ENCODE results near the gene H2BK1. TPM values are rescaled to one million over a fixed set of nuclear protein-coding genes. Genes with fewer than 3 reads are reported as not detected.

Gene H2BK1
- total and polyA plus RNA-seq, 7 donors: not detected

GRCh38 chr7:151245360-151246101 lies 35.2 kb upstream of the H2BK1 start:
- peak overlapping the region; percentile 93 to 95 (median 94) for H3K27ac ChIP-seq
- H3K4me1 ChIP-seq: peaks cover 0 to 73% (median 67%) of the 10 kb centered on the region in 4 donors
- intact Hi-C loops (cut with DNase I): loop anchor here (5.0 kb wide), 1 partner anchor 202 kb away; no protein-coding TSS in a partner anchor
- whole genome bisulfite sequencing, 2 donors: 3% methylated on average over 60 of the region's 60 CpGs
- H3K27me3 ChIP-seq: peaks cover 0 to 6% (median 2%) of the 10 kb centered on the region in 3 donors
- DNase-seq: no peak
- H3K4me3 ChIP-seq: peak overlapping the region; percentile 26 to 53 (median 48)
- TF ChIP-seq POLR2AphosphoS5 (IDR thresholded peaks at IDR 0.05) (no peak), POLR2A (IDR thresholded peaks at IDR 0.05) (no peak), CTCF (IDR thresholded peaks at IDR 0.05) (peak in 3 of 4 experiments; percentile 7 to 90 (median 35))
- peaks cover 0 to 21% (median 16%) of the 10 kb centered on the region in 4 donors for H3K36me3 ChIP-seq
- H3K9me3 ChIP-seq: no peaks in the 10 kb centered on the region

GRCh38 chr7:151244841-151245346 lies 34.6 kb upstream of the H2BK1 start:
- Histone ChIP-seq H3K36me3 (peaks cover 0 to 26% (median 18%) of the 10 kb centered on the region in 4 donors), H3K9me3 (no peaks in the 10 kb centered on the region), H3K4me3 (peak overlapping the region; percentile 26 to 53 (median 48)), H3K4me1 (peaks cover 0 to 67% (median 61%) of the 10 kb centered on the region in 4 donors), H3K27ac (peak overlapping the region; percentile 93 to 95 (median 94)), H3K27me3 (peaks cover 0 to 6% (median 2%) of the 10 kb centered on the region in 3 donors)
- peak; percentile 61 for DNase-seq
- intact Hi-C loops (cut with DNase I): loop anchor here (1.0 to 5.0 kb wide), 2 partner anchors 58 to 202 kb away; no protein-coding TSS in a partner anchor
- TF ChIP-seq CTCF (IDR thresholded peaks at IDR 0.05) (no peak), POLR2A (IDR thresholded peaks at IDR 0.05) (no peak), POLR2AphosphoS5 (IDR thresholded peaks at IDR 0.05) (no peak), EP300 (IDR thresholded peaks at IDR 0.05) (no peak)
- WGBS, 2 donors: 10 to 13% methylated on average over 15 of the region's 15 CpGs

GRCh38 chr7:151244196-151244840 lies 34.0 kb upstream of the H2BK1 start:
- Histone ChIP-seq H3K4me3 (peak overlapping the region in 1 of 4 donors; percentile 52), H3K27me3 (peaks cover 0 to 6% (median 2%) of the 10 kb centered on the region in 3 donors), H3K36me3 (peaks cover 0 to 32% (median 23%) of the 10 kb centered on the region in 4 donors), H3K4me1 (peaks cover 0 to 61% (median 55%) of the 10 kb centered on the region in 4 donors), H3K27ac (peak overlapping the region in 1 of 4 donors; percentile 94), H3K9me3 (no peaks in the 10 kb centered on the region)
- TF ChIP-seq POLR2AphosphoS5 (IDR thresholded peaks at IDR 0.05) (no peak), CTCF (IDR thresholded peaks at IDR 0.05) (peak; percentile 56 to 91 (median 72))
- WGBS, 2 donors: 17 to 27% methylated on average over 10 of the region's 10 CpGs
- no peak for DNase-seq
- intact Hi-C loops (cut with DNase I): loop anchor here (1.0 kb wide), 1 partner anchor 59 kb away; no protein-coding TSS in a partner anchor

- no peaks in the 10 kb centered on the region for H3K9me3 ChIP-seq
- H3K4me1 ChIP-seq: peaks cover 0 to 54% (median 51%) of the 10 kb centered on the region in 4 donors
- H3K4me3 ChIP-seq: no peak overlapping the region
- WGBS, 2 donors: 19 to 23% methylated on average over 17 of the region's 17 CpGs
- H3K27ac ChIP-seq: no peak overlapping the region
- intact Hi-C loops (cut with DNase I): loop anchor here (1.0 kb wide), 1 partner anchor 60 kb away; no protein-coding TSS in a partner anchor
- no peak for TF ChIP-seq EP300 (IDR thresholded peaks at IDR 0.05)
- no peak for TF ChIP-seq POLR2A (IDR thresholded peaks at IDR 0.05)
- no peak for TF ChIP-seq POLR2AphosphoS5 (IDR thresholded peaks at IDR 0.05)
- TF ChIP-seq CTCF (IDR thresholded peaks at IDR 0.05): no peak
- peaks cover 0 to 6% (median 2%) of the 10 kb centered on the region in 3 donors for H3K27me3 ChIP-seq
- no peak for DNase-seq
- H3K36me3 ChIP-seq: peaks cover 0 to 39% (median 29%) of the 10 kb centered on the region in 4 donors
These were observed 33.3 kb upstream of the H2BK1 start for GRCh38 chr7:151243408-151244195.

All from sigmoid colon (tissue), 7 donors.